PC-9 (cell line): ENCODE results near the gene LAMA3. TPM values are rescaled to one million over a fixed set of nuclear protein-coding genes. Genes with fewer than 3 reads are reported as not detected.

ENCODE experiments used
- BruUV-seq: library from RNA; stranded (reverse); fragments of 400-500 nt; replicated peaks from 2 replicates; lab custom pipeline; 2021; lab: Mats Ljungman, UMichigan
- CTCF ChIA-PET: fragments of 300-600 bp; sonication (Branson Sonifier 250); formaldehyde crosslinking; loops from one replicate; lab custom pipeline; 2022; ENCODE audit warnings: antibody characterized with exemption; lab: Charles Lee
- POLR2A ChIA-PET: fragments of 300-600 bp; sonication (Branson Sonifier 250); formaldehyde crosslinking; loops from one replicate; lab custom pipeline; 2022; ENCODE audit warnings: antibody characterized with exemption; ENCODE audit not compliant: unreplicated experiment; lab: Charles Lee
- DNase-seq, 2 experiments: peaks; one replicate each; pipeline versions ENCODE4 v3.0.0 to v3.0.0-alpha.2; 2015 to 2022; ENCODE audit warnings: mixed read lengths in 1 of 2
- H2AFZ ChIP-seq: fragments of 200-600 bp; sonication (generic); 2 replicates; pipeline ENCODE4 v1.8.1; 2017; ENCODE audit warnings: antibody characterized with exemption
- H3F3A ChIP-seq: fragments of 200-600 bp; sonication (generic); 2 replicates; pipeline ENCODE4 v1.8.1; 2017; ENCODE audit warnings: antibody characterized with exemption, mild to moderate bottlenecking, low read depth; ENCODE audit not compliant: insufficient read depth
- H3K27ac ChIP-seq: fragments of 200-600 bp; sonication (generic); 2 replicates; pipeline ENCODE4 v1.6.1; 2016; ENCODE audit warnings: mixed run types
- H3K27me3 ChIP-seq: fragments of 200-600 bp; sonication (generic); 2 replicates; pipeline ENCODE4 v1.6.1; 2016; ENCODE audit warnings: low read depth, mixed run types; ENCODE audit not compliant: insufficient read depth
- H3K36me3 ChIP-seq: fragments of 200-600 bp; sonication (generic); 2 replicates; pipeline ENCODE4 v1.6.1; 2016; ENCODE audit warnings: low read depth, mixed run types
- H3K4me1 ChIP-seq: fragments of 200-600 bp; sonication (generic); replicated peaks from 2 replicates; pipeline ENCODE4 v1.6.1; 2016; ENCODE audit warnings: mixed run types; ENCODE audit not compliant: insufficient read depth
- H3K4me2 ChIP-seq: fragments of 200-600 bp; sonication (generic); 2 replicates; pipeline ENCODE4 v1.6.1; 2017; ENCODE audit warnings: mixed run types
- H3K4me3 ChIP-seq: fragments of 200-600 bp; sonication (generic); 2 replicates; pipeline ENCODE4 v1.6.1; 2016; ENCODE audit warnings: mixed run types
- H3K79me2 ChIP-seq: fragments of 200-600 bp; sonication (generic); 2 replicates; pipeline ENCODE4 v1.6.1; 2017; ENCODE audit warnings: low read depth, mixed run types
- H3K9me2 ChIP-seq: fragments of 200-600 bp; sonication (generic); 2 replicates; pipeline ENCODE4 v1.8.1; 2017; ENCODE audit warnings: mild to moderate bottlenecking; ENCODE audit not compliant: insufficient read depth
- H3K9me3 ChIP-seq: fragments of 200-600 bp; sonication (generic); 2 replicates; pipeline ENCODE4 v1.8.1; 2016; ENCODE audit warnings: low read depth; ENCODE audit not compliant: insufficient read depth
- H4K20me1 ChIP-seq: fragments of 200-600 bp; sonication (generic); 2 replicates; pipeline ENCODE4 v1.8.1; 2017; ENCODE audit not compliant: insufficient read depth
- CTCF ChIP-seq: fragments of 200-600 bp; sonication (generic); conservative IDR thresholded peaks from 2 replicates; pipeline ENCODE4 v1.6.1; 2017; ENCODE audit warnings: mixed run types, antibody characterized with exemption, mild to moderate bottlenecking, moderate library complexity
- EZH2 ChIP-seq: fragments of 200-600 bp; sonication (generic); IDR thresholded peaks from 2 replicates; pipeline ENCODE4 v1.8.0; 2017; ENCODE audit warnings: antibody characterized with exemption, low read depth
- intact Hi-C: fragments of 100-400 bp; cut with micrococcal nuclease; formaldehyde crosslinking; loops from one replicate; pipeline ENCODE4 v1.10.0; 2022; ENCODE audit not compliant: unreplicated experiment
- total RNA-seq: library from RNA; stranded (reverse); gene quantifications from 2 replicates; pipeline ENCODE4 v1.2.3, GENCODE V29; 2021

The LAMA3 gene
- total RNA-seq, 1 experiment from 2014 or later = 44.4 TPM

DNA sequence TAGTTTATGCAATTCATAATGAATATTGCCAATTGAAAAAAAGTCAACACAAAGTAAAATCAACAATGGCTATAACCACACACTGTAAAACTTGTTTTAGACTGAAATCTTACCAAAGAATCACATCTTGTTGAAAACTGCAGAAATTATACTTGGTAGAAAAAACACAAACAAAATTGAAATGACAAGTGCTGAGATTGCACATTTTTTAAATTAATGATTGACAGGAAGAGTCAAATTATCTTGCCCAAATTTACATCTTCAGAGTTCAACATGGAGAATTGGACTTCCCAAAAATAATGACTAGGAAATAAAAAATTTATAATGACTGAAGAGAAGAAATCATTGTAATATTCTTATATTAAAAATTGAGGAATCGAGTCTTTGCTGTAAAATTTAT, 240.7 kb downstream of the LAMA3 start:
- no peak for DNase-seq
- H3K27me3 ChIP-seq = no peaks in the 10 kb centered on the region
- no peaks in the 10 kb centered on the region for H3F3A ChIP-seq
- no peaks in the 10 kb centered on the region for H3K79me2 ChIP-seq
- no peaks in the 10 kb centered on the region for H4K20me1 ChIP-seq
- TF ChIP-seq CTCF (no peak), EZH2 (no peak)
- ChIA-PET POLR2A (no interaction called here), CTCF (no interaction called here)
- H3K9me3 ChIP-seq = no peaks in the 10 kb centered on the region
- no TSS peak for BruUV-seq
- intact Hi-C loops = no loop called here
- H3K27ac ChIP-seq = no peak overlapping the region
- H2AFZ ChIP-seq = no peak overlapping the region
- H3K4me3 ChIP-seq = no peak overlapping the region
- H3K4me1 ChIP-seq = no peaks in the 10 kb centered on the region
- H3K9me2 ChIP-seq = no peaks in the 10 kb centered on the region
- H3K4me2 ChIP-seq = no peak overlapping the region
- H3K36me3 ChIP-seq = no peaks in the 10 kb centered on the region

DNA sequence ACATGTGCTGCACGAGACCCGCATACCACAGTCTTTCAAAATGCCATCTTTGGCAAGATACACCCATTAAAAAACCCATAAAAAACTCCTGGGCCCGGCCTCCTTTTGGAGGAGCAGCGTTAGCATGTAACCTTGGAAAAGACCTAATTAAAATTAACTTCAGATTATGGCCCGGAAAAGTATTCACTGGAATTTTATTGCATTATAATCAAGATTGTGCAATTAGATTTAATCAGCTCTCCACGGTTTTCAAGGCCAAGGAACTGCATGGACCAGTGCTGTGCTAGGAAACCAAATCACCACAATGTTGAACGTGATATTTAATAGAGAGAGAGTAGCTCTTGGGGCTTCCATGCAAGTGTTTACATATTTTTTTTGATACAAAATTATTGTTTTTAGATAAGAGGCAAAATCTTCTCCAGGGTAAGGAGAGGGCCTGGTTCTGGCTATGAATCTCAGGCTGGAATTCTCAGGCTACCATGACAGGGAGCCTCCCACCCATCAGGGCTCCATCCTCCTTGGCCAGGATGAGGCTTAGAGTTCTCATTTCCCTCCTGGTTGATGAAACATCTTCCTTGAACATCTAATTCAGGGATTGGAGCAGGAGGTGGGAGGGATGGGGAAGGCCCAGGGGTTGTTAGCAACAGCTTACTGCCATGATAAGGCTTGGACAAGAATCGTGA, 243.3 kb downstream of the LAMA3 start:
- intact Hi-C loops = no loop called here
- Histone ChIP-seq H3K9me2 (no peaks in the 10 kb centered on the region), H3K36me3 (no peaks in the 10 kb centered on the region), H3K27ac (no peak overlapping the region), H3K79me2 (no peaks in the 10 kb centered on the region), H3K9me3 (no peaks in the 10 kb centered on the region), H3F3A (no peaks in the 10 kb centered on the region), H4K20me1 (no peaks in the 10 kb centered on the region), H2AFZ (no peak overlapping the region), H3K4me1 (no peaks in the 10 kb centered on the region), H3K27me3 (no peaks in the 10 kb centered on the region), H3K4me2 (no peak overlapping the region), H3K4me3 (no peak overlapping the region)
- no peak for TF ChIP-seq EZH2
- TF ChIP-seq CTCF = no peak
- CTCF ChIA-PET = no interaction called here
- POLR2A ChIA-PET = no interaction called here
- BruUV-seq = no TSS peak
- no peak for DNase-seq

DNA sequence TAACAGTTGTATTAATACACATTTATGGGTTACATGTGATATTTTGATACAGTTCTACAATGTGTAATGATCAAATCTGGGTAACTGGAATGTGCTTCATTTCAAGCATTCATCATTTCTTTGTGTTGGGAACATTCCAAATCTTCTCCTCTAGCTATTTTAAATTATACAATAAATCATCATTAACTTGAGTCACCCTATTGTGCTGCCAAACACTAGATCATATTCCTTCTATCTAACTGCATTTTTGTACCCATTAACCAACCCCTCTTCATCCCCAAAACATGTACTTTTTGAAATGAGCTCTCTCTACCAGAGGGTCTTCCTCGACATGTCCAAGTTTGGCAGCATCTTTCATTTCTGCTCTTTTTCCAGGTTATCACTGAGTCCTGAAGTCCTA, 244.2 kb downstream of the LAMA3 start:
- DNase-seq = no peak
- H3K27me3 ChIP-seq = no peaks in the 10 kb centered on the region
- no peaks in the 10 kb centered on the region for H4K20me1 ChIP-seq
- TF ChIP-seq CTCF = no peak
- TF ChIP-seq EZH2 = no peak
- no peaks in the 10 kb centered on the region for H3K9me2 ChIP-seq
- no peak overlapping the region for H2AFZ ChIP-seq
- BruUV-seq = no TSS peak
- no peaks in the 10 kb centered on the region for H3F3A ChIP-seq
- ChIA-PET CTCF (no interaction called here), POLR2A (interaction anchor here (0.6 kb wide), 1 partner anchor 461 kb away, joined by 3 read pairs; no protein-coding TSS in a partner anchor)
- no peaks in the 10 kb centered on the region for H3K4me1 ChIP-seq
- H3K4me3 ChIP-seq = no peak overlapping the region
- no peak overlapping the region for H3K4me2 ChIP-seq
- H3K9me3 ChIP-seq = no peaks in the 10 kb centered on the region
- H3K36me3 ChIP-seq = no peaks in the 10 kb centered on the region
- H3K27ac ChIP-seq = no peak overlapping the region
- intact Hi-C loops = no loop called here
- no peaks in the 10 kb centered on the region for H3K79me2 ChIP-seq
